SJSA1 (cell line): Measurements from ENCODE around the gene BACH2. TPM values are rescaled to one million over a fixed set of nuclear protein-coding genes. Genes with fewer than 3 reads are reported as not detected.

Experiments used
- DNase-seq, 2 experiments: peaks; one replicate each; pipeline ENCODE4 v3.0.0-alpha.2; 2015 to 2020; ENCODE audit warnings: low spot score in 2 of 2, low read depth in 1 of 2
- H3K27ac ChIP-seq: fragments of 250-450 bp; sonication (Bioruptor Pico); 2 replicates; pipeline ENCODE4 v1.5.1; 2020; ENCODE audit warnings: mild to moderate bottlenecking, moderate library complexity
- H3K27me3 ChIP-seq: fragments of 250-450 bp; sonication (Bioruptor Pico); replicated peaks from 2 replicates; pipeline ENCODE4 v1.5.1; 2020; ENCODE audit warnings: mild to moderate bottlenecking, moderate library complexity
- H3K36me3 ChIP-seq: fragments of 250-450 bp; sonication (Bioruptor Pico); 2 replicates; pipeline ENCODE4 v1.5.1; 2020; ENCODE audit warnings: mild to moderate bottlenecking
- H3K4me1 ChIP-seq: fragments of 250-450 bp; sonication (Bioruptor Pico); replicated peaks from 2 replicates; pipeline ENCODE4 v1.6.1; 2021; ENCODE audit warnings: mild to moderate bottlenecking
- H3K4me3 ChIP-seq: fragments of 250-450 bp; sonication (Bioruptor Pico); 2 replicates; pipeline ENCODE4 v1.5.1; 2020; ENCODE audit warnings: mild to moderate bottlenecking
- H3K9me3 ChIP-seq: fragments of 250-450 bp; sonication (Bioruptor Pico); replicated peaks from 2 replicates; pipeline ENCODE4 v1.5.1; 2020; ENCODE audit warnings: mild to moderate bottlenecking
- total RNA-seq: library from RNA; depleted of rRNA; stranded (reverse); fragments of >200 nt; shearing (Covaris generic); gene quantifications from 2 replicates; pipeline ENCODE4 v1.2.3, GENCODE V29; 2014

Gene BACH2
- total RNA-seq, 1 experiment from 2014 or later, result 1.3 TPM

- Histone ChIP-seq H3K9me3 (no peaks in the 10 kb centered on the region), H3K4me3 (no peak overlapping the region), H3K27me3 (no peaks in the 10 kb centered on the region), H3K27ac (no peak overlapping the region), H3K4me1 (peaks cover 13% of the 10 kb centered on the region; the same call in 1 of the 2 replicates), H3K36me3 (no peaks in the 10 kb centered on the region)
- no peak for DNase-seq
Observed at GRCh38 chr6:89944181-89944755, 352.4 kb downstream of the BACH2 start.

GRCh38 chr6:89942601-89943000 is 354.0 kb downstream of the BACH2 start:
- no peak for DNase-seq
- H3K27me3 ChIP-seq, result no peaks in the 10 kb centered on the region
- H3K9me3 ChIP-seq, result no peaks in the 10 kb centered on the region
- H3K4me3 ChIP-seq, result no peak overlapping the region
- peaks cover 13% of the 10 kb centered on the region; the same call in 1 of the 2 replicates for H3K4me1 ChIP-seq
- no peaks in the 10 kb centered on the region for H3K36me3 ChIP-seq
- no peak overlapping the region for H3K27ac ChIP-seq

- H3K27me3 ChIP-seq, result no peaks in the 10 kb centered on the region
- H3K4me3 ChIP-seq, result no peak overlapping the region
- no peaks in the 10 kb centered on the region for H3K9me3 ChIP-seq
- no peaks in the 10 kb centered on the region for H3K36me3 ChIP-seq
- no peak overlapping the region for H3K27ac ChIP-seq
- no peak for DNase-seq
- peaks cover 13% of the 10 kb centered on the region; the same call in 1 of the 2 replicates for H3K4me1 ChIP-seq
Observed at GRCh38 chr6:89941763-89942497, 354.7 kb downstream of the BACH2 start.

- Histone ChIP-seq H3K27ac (no peak overlapping the region), H3K4me1 (peaks cover 13% of the 10 kb centered on the region; the same call in 1 of the 2 replicates)
- no peak for DNase-seq
Observed at GRCh38 chr6:89941031-89941762, 355.4 kb downstream of the BACH2 start.

GRCh38 chr6:89940225-89941027 is 356.2 kb downstream of the BACH2 start:
- Histone ChIP-seq H3K4me3 (no peak overlapping the region), H3K4me1 (peaks cover 13% of the 10 kb centered on the region; the same call in 1 of the 2 replicates), H3K27ac (no peak overlapping the region), H3K36me3 (no peaks in the 10 kb centered on the region), H3K27me3 (no peaks in the 10 kb centered on the region), H3K9me3 (no peaks in the 10 kb centered on the region)
- peak; percentile 58 to 70 for DNase-seq

More at GRCh38 chr6:89941031-89941762, 355.4 kb downstream of the BACH2 start:
- Histone ChIP-seq H3K36me3 (no peaks in the 10 kb centered on the region), H3K4me3 (no peak overlapping the region), H3K9me3 (no peaks in the 10 kb centered on the region), H3K27me3 (no peaks in the 10 kb centered on the region)

- H3K27me3 ChIP-seq, result no peaks in the 10 kb centered on the region
- no peak overlapping the region for H3K4me3 ChIP-seq
- no peak overlapping the region for H3K27ac ChIP-seq
- H3K9me3 ChIP-seq, result no peaks in the 10 kb centered on the region
- no peak for DNase-seq
- H3K4me1 ChIP-seq, result peaks cover 13% of the 10 kb centered on the region; the same call in 1 of the 2 replicates
- no peaks in the 10 kb centered on the region for H3K36me3 ChIP-seq
Observed at GRCh38 chr6:89939144-89939543, 357.5 kb downstream of the BACH2 start.

GRCh38 chr6:89938014-89938413 is 358.6 kb downstream of the BACH2 start:
- Histone ChIP-seq H3K36me3 (no peaks in the 10 kb centered on the region), H3K4me1 (peaks cover 13% of the 10 kb centered on the region; the same call in 1 of the 2 replicates), H3K27ac (no peak overlapping the region), H3K4me3 (no peak overlapping the region), H3K9me3 (no peaks in the 10 kb centered on the region), H3K27me3 (no peaks in the 10 kb centered on the region)
- DNase-seq, result no peak

GRCh38 chr6:89936177-89936576 is 360.5 kb downstream of the BACH2 start:
- no peak overlapping the region for H3K27ac ChIP-seq
- H3K9me3 ChIP-seq, result no peaks in the 10 kb centered on the region
- DNase-seq, result peak in 1 of 2 experiments; percentile 22
- H3K4me1 ChIP-seq, result peaks cover 7% of the 10 kb centered on the region; the same call in 1 of the 2 replicates
- H3K27me3 ChIP-seq, result no peaks in the 10 kb centered on the region
- H3K36me3 ChIP-seq, result no peaks in the 10 kb centered on the region
- no peak overlapping the region for H3K4me3 ChIP-seq

- Histone ChIP-seq H3K27me3 (no peaks in the 10 kb centered on the region), H3K36me3 (no peaks in the 10 kb centered on the region), H3K4me3 (no peak overlapping the region), H3K27ac (no peak overlapping the region), H3K9me3 (no peaks in the 10 kb centered on the region), H3K4me1 (no peaks in the 10 kb centered on the region)
- no peak for DNase-seq
Observed at GRCh38 chr6:89934685-89935366, 361.8 kb downstream of the BACH2 start.

- no peak overlapping the region for H3K4me3 ChIP-seq
- H3K27me3 ChIP-seq, result no peaks in the 10 kb centered on the region
- H3K4me1 ChIP-seq, result peaks cover 21% of the 10 kb centered on the region
- no peak overlapping the region for H3K27ac ChIP-seq
- DNase-seq, result no peak
- no peaks in the 10 kb centered on the region for H3K9me3 ChIP-seq
- H3K36me3 ChIP-seq, result no peaks in the 10 kb centered on the region
Observed at GRCh38 chr6:89932245-89932802, 364.3 kb downstream of the BACH2 start.

- peaks cover 23% of the 10 kb centered on the region for H3K4me1 ChIP-seq
- H3K4me3 ChIP-seq, result no peak overlapping the region
- no peaks in the 10 kb centered on the region for H3K36me3 ChIP-seq
- H3K27me3 ChIP-seq, result no peaks in the 10 kb centered on the region
- H3K9me3 ChIP-seq, result no peaks in the 10 kb centered on the region
- no peak overlapping the region for H3K27ac ChIP-seq
- DNase-seq, result no peak
Observed at GRCh38 chr6:89930789-89931188, 365.9 kb downstream of the BACH2 start.

- no peaks in the 10 kb centered on the region for H3K36me3 ChIP-seq
- no peaks in the 10 kb centered on the region for H3K9me3 ChIP-seq
- peak in 1 of 2 experiments; percentile 41 for DNase-seq
- no peaks in the 10 kb centered on the region for H3K27me3 ChIP-seq
- peak overlapping the region; percentile 76 for H3K27ac ChIP-seq
- no peak overlapping the region for H3K4me3 ChIP-seq
- peaks cover 23% of the 10 kb centered on the region for H3K4me1 ChIP-seq
Observed at GRCh38 chr6:89928604-89929003, 368.0 kb downstream of the BACH2 start.
